Karpas-422 (cell line): ENCODE measurements around the gene HSD17B12. TPM values are rescaled to one million over a fixed set of nuclear protein-coding genes. Genes with fewer than 3 reads are reported as not detected.
"Not testable (repeated sequence)": the region's sequence is repeated elsewhere in the genome, so short reads cannot be mapped to it uniquely, and the experiment has no call there.

Experiments used
- DNase-seq: peaks from one replicate; pipeline ENCODE4 v3.0.0-alpha.2; 2015
- H2AFZ ChIP-seq: fragments of 200-600 bp; sonication (generic); 2 replicates; pipeline ENCODE4 v1.6.1; 2014; ENCODE audit warnings: antibody characterized with exemption, low read length, mixed read lengths
- H3K27ac ChIP-seq: fragments of 200-600 bp; sonication (generic); 2 replicates; pipeline ENCODE4 v1.5.1; 2014; ENCODE audit warnings: mild to moderate bottlenecking, low read length, moderate library complexity
- H3K27me3 ChIP-seq: fragments of 200-600 bp; sonication (generic); 2 replicates; pipeline ENCODE4 v1.6.1; 2014; ENCODE audit warnings: low read length, mixed read lengths
- H3K36me3 ChIP-seq: fragments of 200-600 bp; sonication (generic); 2 replicates; pipeline ENCODE4 v1.6.1; 2014; ENCODE audit warnings: low read length, mixed read lengths; ENCODE audit not compliant: insufficient read depth
- H3K4me1 ChIP-seq: fragments of 200-600 bp; sonication (generic); 2 replicates; pipeline ENCODE4 v1.6.1; 2014; ENCODE audit warnings: mild to moderate bottlenecking, low read length, mixed read lengths
- H3K4me2 ChIP-seq: fragments of 200-600 bp; sonication (generic); 2 replicates; pipeline ENCODE4 v1.6.1; 2014; ENCODE audit warnings: low read length, low read depth, mild to moderate bottlenecking; ENCODE audit not compliant: poor library complexity, severe bottlenecking
- H3K4me3 ChIP-seq: fragments of 200-600 bp; sonication (generic); 2 replicates; pipeline ENCODE4 v1.5.1; 2014; ENCODE audit warnings: mild to moderate bottlenecking, antibody characterized with exemption, low read length, mixed read lengths
- H3K79me2 ChIP-seq: fragments of 200-600 bp; sonication (generic); 2 replicates; pipeline ENCODE4 v1.6.1; 2014; ENCODE audit warnings: mild to moderate bottlenecking, low read length, mixed read lengths
- H3K9ac ChIP-seq: fragments of 200-600 bp; sonication (generic); 2 replicates; pipeline ENCODE4 v1.6.0; 2014; ENCODE audit warnings: low read length
- H3K9me2 ChIP-seq: fragments of 200-600 bp; sonication (generic), shearing (Covaris generic); replicated peaks from 2 replicates; pipeline ENCODE4 v1.6.0; 2014; ENCODE audit warnings: mild to moderate bottlenecking, low read length, moderate library complexity; ENCODE audit not compliant: insufficient read depth
- H3K9me3 ChIP-seq: fragments of 300-700, 200-600 bp; sonication (generic); 2 replicates; pipeline ENCODE4 v1.6.1; 2014; ENCODE audit warnings: low read length, mixed read lengths
- H4K20me1 ChIP-seq: fragments of 200-600 bp; sonication (generic); 2 replicates; pipeline ENCODE4 v1.6.1; 2014; ENCODE audit warnings: mild to moderate bottlenecking, antibody characterized with exemption, low read length, low read depth; ENCODE audit not compliant: insufficient read depth
- total RNA-seq: library from RNA; depleted of rRNA; stranded (reverse); fragments of >200 nt; shearing (Covaris generic); gene quantifications from 2 replicates; pipeline ENCODE4 v1.2.3, GENCODE V29; 2014; ENCODE audit warnings: low replicate concordance

The HSD17B12 gene
- total RNA-seq, 1 experiment from 2014 or later = 355 TPM

DNA sequence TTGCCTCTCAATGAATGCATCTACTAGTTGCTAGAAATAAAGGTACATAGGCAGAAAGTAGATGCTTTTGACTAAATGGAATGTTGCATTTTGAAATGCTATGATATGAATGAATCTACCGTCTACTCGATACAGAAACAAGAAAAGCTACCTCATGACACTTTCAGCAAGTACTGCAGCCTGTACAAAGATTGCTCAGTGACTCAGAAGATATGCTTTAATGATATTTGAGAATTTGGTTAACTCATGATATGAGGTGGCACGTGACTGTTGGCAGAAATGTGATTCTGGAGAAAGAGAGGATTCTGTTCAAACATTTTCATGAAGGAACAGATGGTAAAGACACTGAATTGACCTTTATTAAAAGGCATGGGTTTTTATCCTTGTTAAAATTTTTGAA, 76.0 kb downstream of the HSD17B12 start:
- H3K4me1 ChIP-seq = no peaks in the 10 kb centered on the region
- H3K79me2 ChIP-seq = peaks cover 66% of the 10 kb centered on the region
- H3K27ac ChIP-seq = no peak overlapping the region
- no peak overlapping the region for H3K4me3 ChIP-seq
- H4K20me1 ChIP-seq = no peaks in the 10 kb centered on the region
- H2AFZ ChIP-seq = no peak overlapping the region
- DNase-seq = no peak
- H3K36me3 ChIP-seq = peaks cover 59% of the 10 kb centered on the region
- no peaks in the 10 kb centered on the region for H3K27me3 ChIP-seq
- no peak overlapping the region for H3K9ac ChIP-seq
- no peaks in the 10 kb centered on the region for H3K9me3 ChIP-seq
- no peaks in the 10 kb centered on the region for H3K9me2 ChIP-seq
- H3K4me2 ChIP-seq = no peak overlapping the region

DNA sequence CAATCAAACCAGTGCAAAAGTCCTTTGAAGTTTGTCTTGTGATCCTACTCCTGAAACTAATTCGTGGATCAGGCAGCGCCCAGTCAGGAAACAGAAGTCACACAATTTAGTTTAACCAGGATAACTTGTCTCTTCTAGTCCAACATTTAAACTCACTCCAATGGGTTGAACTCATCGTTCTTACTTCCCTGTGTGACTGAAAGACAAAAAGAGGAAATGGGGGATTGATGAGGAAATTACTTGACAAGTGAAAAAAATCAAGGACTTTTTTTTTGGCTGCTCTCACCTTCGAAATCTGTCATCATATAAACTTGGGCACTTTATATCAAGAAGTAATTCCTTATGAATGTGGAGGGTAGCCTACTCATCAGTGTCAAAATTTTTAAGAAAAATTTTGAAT, 78.4 kb downstream of the HSD17B12 start:
- H3K79me2 ChIP-seq = peaks cover 67% of the 10 kb centered on the region
- H2AFZ ChIP-seq = no peak overlapping the region
- no peak overlapping the region for H3K27ac ChIP-seq
- no peak overlapping the region for H3K4me2 ChIP-seq
- H3K9me3 ChIP-seq = no peaks in the 10 kb centered on the region
- no peak for DNase-seq
- peaks cover 70% of the 10 kb centered on the region for H3K36me3 ChIP-seq
- no peaks in the 10 kb centered on the region for H3K27me3 ChIP-seq
- no peaks in the 10 kb centered on the region for H4K20me1 ChIP-seq
- H3K4me3 ChIP-seq = no peak overlapping the region
- H3K4me1 ChIP-seq = no peaks in the 10 kb centered on the region
- no peak overlapping the region for H3K9ac ChIP-seq
- no peaks in the 10 kb centered on the region for H3K9me2 ChIP-seq

DNA sequence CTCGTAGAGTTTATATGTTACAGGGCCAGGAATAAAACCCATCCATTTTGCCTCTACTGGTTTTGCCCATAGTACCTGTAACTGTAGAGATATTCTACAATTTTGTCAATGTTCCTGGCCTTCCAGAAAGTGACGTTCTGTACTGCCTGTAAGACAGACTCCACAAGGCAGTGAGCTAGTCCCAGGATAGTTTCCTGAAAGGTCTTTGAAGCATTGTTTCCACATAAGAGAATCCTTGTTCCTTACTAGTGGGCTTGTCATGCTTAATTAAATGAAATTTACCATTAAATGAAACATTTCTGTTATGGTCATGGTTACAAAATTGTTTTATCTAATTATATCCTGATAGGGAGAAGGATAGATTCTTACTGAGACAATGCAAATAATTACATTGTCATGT, 80.4 kb downstream of the HSD17B12 start:
- no peak overlapping the region for H2AFZ ChIP-seq
- no peak overlapping the region for H3K9ac ChIP-seq

DNA sequence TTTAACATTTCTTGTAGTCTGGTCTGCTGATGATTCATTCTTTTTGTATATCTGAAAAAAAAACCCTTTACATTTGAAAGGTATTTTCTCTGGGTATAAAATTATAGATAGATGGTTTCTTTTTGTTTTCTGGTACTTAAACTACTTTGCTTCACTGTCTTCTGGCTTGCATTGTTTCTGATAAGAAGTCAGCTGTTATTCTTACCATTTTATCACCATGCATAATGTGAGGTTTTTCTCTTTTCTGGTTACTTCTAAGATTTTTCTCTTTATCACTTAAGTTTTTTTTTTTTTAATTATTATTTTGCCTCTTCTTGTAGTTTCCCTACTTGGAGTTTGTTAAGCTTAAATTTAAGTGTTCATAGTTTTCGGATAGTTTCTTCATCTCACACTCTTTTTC, 84.7 kb downstream of the HSD17B12 start:
- no peaks in the 10 kb centered on the region for H3K9me2 ChIP-seq
- peaks cover 87% of the 10 kb centered on the region for H3K36me3 ChIP-seq
- no peaks in the 10 kb centered on the region for H3K27me3 ChIP-seq
- H2AFZ ChIP-seq = no peak overlapping the region
- no peak overlapping the region for H3K27ac ChIP-seq
- no peak overlapping the region for H3K9ac ChIP-seq
- H3K4me3 ChIP-seq = no peak overlapping the region
- DNase-seq = no peak
- no peaks in the 10 kb centered on the region for H4K20me1 ChIP-seq
- H3K79me2 ChIP-seq = peaks cover 88% of the 10 kb centered on the region
- no peaks in the 10 kb centered on the region; the same call in none of the 2 replicates for H3K9me3 ChIP-seq
- H3K4me2 ChIP-seq = no peak overlapping the region
- no peaks in the 10 kb centered on the region for H3K4me1 ChIP-seq

More for the DNA sequence above, 80.4 kb downstream of the HSD17B12 start:
- Histone ChIP-seq H3K9me2 (no peaks in the 10 kb centered on the region), H3K27ac (no peak overlapping the region), H3K4me3 (no peak overlapping the region), H3K4me1 (no peaks in the 10 kb centered on the region), H3K36me3 (peaks cover 74% of the 10 kb centered on the region), H3K9me3 (no peaks in the 10 kb centered on the region), H4K20me1 (no peaks in the 10 kb centered on the region), H3K27me3 (no peaks in the 10 kb centered on the region), H3K4me2 (no peak overlapping the region), H3K79me2 (peaks cover 71% of the 10 kb centered on the region)
- DNase-seq = no peak

DNA sequence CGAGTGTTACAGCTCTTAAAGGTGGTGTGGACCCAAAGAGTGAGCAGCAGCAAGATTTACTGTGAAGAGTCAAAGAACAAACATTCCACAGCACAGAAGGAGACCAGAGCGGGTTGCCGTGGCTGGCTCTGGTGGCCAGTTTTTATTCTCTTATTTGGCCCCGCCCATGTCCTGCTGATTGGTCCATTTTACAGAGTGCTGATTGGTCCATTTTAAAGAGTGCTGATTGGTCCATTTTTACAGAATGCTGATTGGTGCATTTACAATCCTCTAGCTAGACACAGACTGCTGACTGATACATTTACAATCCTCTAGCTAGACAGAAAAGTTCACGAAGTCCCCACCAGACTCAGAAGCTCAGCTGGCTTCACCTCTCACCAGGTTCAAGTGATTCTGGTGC, 88.1 kb downstream of the HSD17B12 start:
- not testable (repeated sequence) for H3K27ac ChIP-seq, H3K4me2 ChIP-seq, H3K9me2 ChIP-seq, H3K9ac ChIP-seq, H3K4me3 ChIP-seq, H3K4me1 ChIP-seq, H2AFZ ChIP-seq, H3K27me3 ChIP-seq, DNase-seq, H3K9me3 ChIP-seq, H4K20me1 ChIP-seq
- peaks cover 96% of the 10 kb centered on the region for H3K79me2 ChIP-seq
- peaks cover 88% of the 10 kb centered on the region for H3K36me3 ChIP-seq

DNA sequence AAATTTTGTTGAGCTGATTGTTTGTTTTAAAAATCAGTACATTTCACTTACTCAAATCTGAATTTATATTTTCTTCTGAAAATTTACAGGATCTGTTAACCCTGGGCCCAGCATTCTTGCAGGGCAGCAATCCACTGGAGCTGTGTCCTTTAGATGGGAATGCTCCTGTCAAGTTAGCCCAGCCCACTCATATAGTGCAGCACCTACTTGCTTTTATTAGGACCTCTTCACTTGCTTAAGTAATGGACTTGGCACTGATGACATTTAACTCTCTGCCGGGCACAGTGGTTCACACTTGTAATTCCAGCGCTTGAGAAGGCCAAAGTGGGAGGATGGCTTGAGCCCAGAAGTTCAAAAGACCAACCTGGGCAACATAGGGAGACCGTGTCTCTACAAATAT, 89.6 kb downstream of the HSD17B12 start:
- H3K9me3 ChIP-seq = peaks cover 8% of the 10 kb centered on the region
- no peaks in the 10 kb centered on the region for H4K20me1 ChIP-seq
- H2AFZ ChIP-seq = no peak overlapping the region
- H3K79me2 ChIP-seq = peaks cover 93% of the 10 kb centered on the region
- H3K9ac ChIP-seq = no peak overlapping the region
- H3K27me3 ChIP-seq = no peaks in the 10 kb centered on the region
- peaks cover 86% of the 10 kb centered on the region for H3K36me3 ChIP-seq
- no peak overlapping the region for H3K4me3 ChIP-seq
- no peak overlapping the region for H3K4me2 ChIP-seq
- H3K4me1 ChIP-seq = no peaks in the 10 kb centered on the region
- DNase-seq = no peak
- H3K9me2 ChIP-seq = no peaks in the 10 kb centered on the region
- H3K27ac ChIP-seq = no peak overlapping the region

DNA sequence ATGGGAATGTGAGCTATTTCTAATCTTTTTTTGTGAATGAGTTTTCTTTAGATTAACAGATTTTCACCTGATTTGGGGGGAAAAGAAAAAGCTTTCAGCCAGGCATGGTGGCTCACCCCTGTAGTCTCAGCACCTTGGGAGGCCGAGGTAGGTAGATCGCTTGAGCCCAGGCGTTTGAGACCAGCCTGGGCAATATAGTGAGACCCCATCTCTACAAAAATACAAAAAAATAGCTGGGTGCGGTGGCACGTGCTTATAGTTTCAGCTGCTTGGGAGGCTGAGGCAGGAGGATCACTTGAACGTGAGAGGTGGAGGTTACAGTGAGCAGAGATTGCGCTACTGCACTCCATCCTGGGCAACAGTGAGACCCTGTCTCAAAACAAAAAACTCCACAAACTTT, 92.2 kb downstream of the HSD17B12 start:
- Histone ChIP-seq H3K4me2 (no peak overlapping the region), H3K27ac (no peak overlapping the region), H3K27me3 (no peaks in the 10 kb centered on the region), H3K4me3 (no peak overlapping the region), H3K79me2 (peaks cover 68% of the 10 kb centered on the region), H3K36me3 (peaks cover 65% of the 10 kb centered on the region), H4K20me1 (no peaks in the 10 kb centered on the region), H2AFZ (no peak overlapping the region), H3K9me2 (no peaks in the 10 kb centered on the region), H3K9ac (no peak overlapping the region), H3K9me3 (peaks cover 8% of the 10 kb centered on the region), H3K4me1 (no peaks in the 10 kb centered on the region)
- no peak for DNase-seq

DNA sequence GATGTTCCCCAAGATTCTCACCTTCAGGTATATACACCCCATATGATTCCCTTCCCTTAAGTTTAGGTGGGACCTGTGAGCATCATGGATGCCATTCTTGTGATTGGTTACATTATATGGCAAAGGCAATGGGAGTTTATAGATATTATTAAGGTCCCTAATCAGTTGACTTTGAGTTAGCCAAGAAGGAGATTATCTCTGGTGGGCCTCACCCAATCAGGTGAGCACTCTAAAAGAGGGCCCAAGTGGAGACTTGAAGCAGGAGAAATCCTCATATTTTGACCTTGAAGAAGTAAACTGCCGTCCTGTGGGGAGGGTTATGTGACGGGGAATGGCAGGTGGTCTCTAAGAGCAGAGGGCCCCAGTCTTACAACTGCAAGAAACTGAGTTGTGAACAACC, 94.2 kb downstream of the HSD17B12 start:
- Histone ChIP-seq H3K27ac (no peak overlapping the region), H4K20me1 (no peaks in the 10 kb centered on the region), H3K27me3 (no peaks in the 10 kb centered on the region), H3K9me2 (no peaks in the 10 kb centered on the region), H3K4me1 (no peaks in the 10 kb centered on the region), H3K9ac (no peak overlapping the region), H3K36me3 (peaks cover 61% of the 10 kb centered on the region), H3K4me3 (no peak overlapping the region), H3K79me2 (peaks cover 59% of the 10 kb centered on the region), H3K4me2 (no peak overlapping the region), H2AFZ (no peak overlapping the region), H3K9me3 (peaks cover 11% of the 10 kb centered on the region)
- DNase-seq = no peak

DNA sequence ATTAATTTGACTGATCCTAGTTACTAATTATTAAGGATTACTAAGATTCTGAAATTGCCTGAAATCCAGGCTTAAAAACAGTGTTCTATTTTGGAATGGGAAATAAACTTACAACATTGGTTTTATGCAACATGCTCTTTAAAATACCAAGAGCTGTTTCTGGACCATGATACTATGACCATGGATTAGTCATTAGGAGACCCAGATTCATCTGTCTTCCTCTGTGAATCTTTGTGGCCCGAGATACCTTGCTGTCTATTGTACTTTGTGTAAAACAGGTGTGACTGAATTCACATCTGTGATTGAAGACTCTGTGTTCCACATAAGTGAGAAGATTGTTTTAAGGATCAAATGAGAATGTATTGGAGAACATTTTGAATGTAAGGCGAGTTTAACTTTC, 98.8 kb downstream of the HSD17B12 start:
- Histone ChIP-seq H3K9me3 (peaks cover 8% of the 10 kb centered on the region), H3K9me2 (no peaks in the 10 kb centered on the region), H3K4me1 (no peaks in the 10 kb centered on the region), H2AFZ (no peak overlapping the region), H3K4me2 (no peak overlapping the region), H3K36me3 (peaks cover 35% of the 10 kb centered on the region), H3K4me3 (no peak overlapping the region), H3K79me2 (peaks cover 51% of the 10 kb centered on the region), H3K9ac (no peak overlapping the region), H4K20me1 (no peaks in the 10 kb centered on the region), H3K27ac (no peak overlapping the region), H3K27me3 (no peaks in the 10 kb centered on the region)
- no peak for DNase-seq
